HepG2 (cell line): Measurements from ENCODE around the gene DHX34. TPM values are rescaled to one million over a fixed set of nuclear protein-coding genes. Genes with fewer than 3 reads are reported as not detected.
A peak's percentile ranks its signal among the peaks of the same experiment; 100 is the strongest.

Experiments
- ATF7-NPFF ChIP-seq: sonication (generic); formaldehyde crosslinking; IDR thresholded peaks from 2 replicates; pipeline ENCODE4 v1.8.1; 2023; ENCODE audit warnings: mild to moderate bottlenecking, low read depth, missing genetic modification reagents, moderate library complexity
- KDM2A ChIP-seq: sonication (generic); formaldehyde crosslinking; IDR thresholded peaks from 2 replicates; pipeline ENCODE4 v1.4.0; 2020; ENCODE audit warnings: low read depth, missing genetic modification reagents, borderline replicate concordance
- MAFF ChIP-seq: IDR thresholded peaks from 2 replicates; pipeline ENCODE4 v1.6.1; 2011; ENCODE audit warnings: low read depth, low read length, improper control_type of control experiment
- MAFG ChIP-seq: sonication (generic); formaldehyde crosslinking; IDR thresholded peaks from 2 replicates; pipeline ENCODE4 v1.5.1; 2020; ENCODE audit warnings: mild to moderate bottlenecking, missing genetic modification reagents
- MED1 ChIP-seq: sonication (generic); formaldehyde crosslinking; IDR thresholded peaks from 2 replicates; pipeline ENCODE4 v1.4.0; 2020; ENCODE audit warnings: missing genetic modification reagents
- ONECUT2 ChIP-seq: sonication (generic); formaldehyde crosslinking; IDR thresholded peaks from 2 replicates; pipeline ENCODE4 v1.4.0; 2020; ENCODE audit warnings: missing genetic modification reagents
- SPEN ChIP-seq: sonication (generic); formaldehyde crosslinking; IDR thresholded peaks from 2 replicates; pipeline ENCODE4 v1.5.1; 2020; ENCODE audit warnings: low read depth, mild to moderate bottlenecking, missing genetic modification reagents
- STAG1 ChIP-seq: sonication (generic); formaldehyde crosslinking; IDR thresholded peaks from 2 replicates; pipeline ENCODE4 v1.4.0; 2020; ENCODE audit warnings: missing genetic modification reagents
- ZBTB8A ChIP-seq: sonication (generic); formaldehyde crosslinking; IDR thresholded peaks from 2 replicates; pipeline ENCODE4 v1.4.0; 2020; ENCODE audit warnings: mild to moderate bottlenecking, low read depth, missing genetic modification reagents, borderline replicate concordance
- ZNF335 ChIP-seq: sonication (generic); formaldehyde crosslinking; IDR thresholded peaks from 2 replicates; pipeline ENCODE4 v1.4.0; 2020; ENCODE audit warnings: missing genetic modification reagents
- ZNF432 ChIP-seq: sonication (generic); formaldehyde crosslinking; IDR thresholded peaks from 2 replicates; pipeline ENCODE4 v1.5.0; 2020; ENCODE audit warnings: missing genetic modification reagents, mild to moderate bottlenecking, borderline replicate concordance
- ZNF556 ChIP-seq: sonication (generic); formaldehyde crosslinking; IDR thresholded peaks from 2 replicates; pipeline ENCODE4 v1.4.0; 2020; ENCODE audit warnings: mild to moderate bottlenecking, missing genetic modification reagents, borderline replicate concordance
- ZNF605 ChIP-seq: sonication (generic); formaldehyde crosslinking; IDR thresholded peaks from 2 replicates; pipeline ENCODE4 v1.8.0; 2022; ENCODE audit warnings: mild to moderate bottlenecking, missing genetic modification reagents
- ZSCAN22 ChIP-seq: sonication (generic); formaldehyde crosslinking; IDR thresholded peaks from 2 replicates; pipeline ENCODE4 v1.4.0; 2020; ENCODE audit warnings: mild to moderate bottlenecking, missing genetic modification reagents
- polyA plus RNA-seq, 8 experiments: library from polyadenylated mRNA; depleted of rRNA in 3 of 8; stranded (reverse) in 7 of 8; unstranded in 1 of 8; fragments of >200 nt; fragmentation: Illumina TruSeq in 4 of 8; extraction: Trizol in 4 of 8; gene quantifications; 2 replicates each; pipeline versions ENCODE4 v1.2.1 to v1.2.3, GENCODE V29; 2011 to 2016; ENCODE audit warnings: low read depth in 4 of 8, missing spikeins in 1 of 8, mixed read lengths in 1 of 8; ENCODE audit not compliant: insufficient read depth in 1 of 8
- total RNA-seq, 5 experiments: library from RNA; depleted of rRNA; stranded (reverse); fragments of >200 nt; fragmentation: Illumina TruSeq; extraction: Trizol; gene quantifications; 2 replicates each; pipeline ENCODE4 v1.2.3, GENCODE V29; 2016; ENCODE audit warnings: low read depth in 1 of 5
- TF ChIP-seq, protein P1 (sequence below): sonication (generic); formaldehyde crosslinking; IDR thresholded peaks from 2 replicates; pipeline ENCODE4 v1.4.0; 2020; ENCODE audit warnings: low read depth, missing genetic modification reagents
- TF ChIP-seq, protein P2 (sequence below), 2 experiments: sonication (generic) in 1 of 2; formaldehyde crosslinking in 1 of 2; IDR thresholded peaks; 2 replicates each; pipeline versions ENCODE4 v1.4.0 to v1.6.1; 2018 to 2020; ENCODE audit warnings: missing genetic modification reagents in 2 of 2, borderline replicate concordance in 1 of 2, low read depth in 1 of 2, mild to moderate bottlenecking in 1 of 2, missing biosample characterization in 1 of 2
- TF ChIP-seq, protein P3 (sequence below): sonication (generic); formaldehyde crosslinking; IDR thresholded peaks from 2 replicates; pipeline ENCODE4 v1.4.0; 2020; ENCODE audit warnings: mild to moderate bottlenecking, missing genetic modification reagents, borderline replicate concordance
- TF ChIP-seq, protein P4 (sequence below): sonication (generic); formaldehyde crosslinking; IDR thresholded peaks from 2 replicates; pipeline ENCODE4 v1.8.0; 2022; ENCODE audit warnings: mild to moderate bottlenecking, missing genetic modification reagents, borderline replicate concordance

DHX34 gene
- total and polyA plus RNA-seq, 2 of the 13 experiments (the other 11 are each of a cell fraction or from before 2014, with no cell fraction given), result 9.2 to 12.0 TPM

DNA sequence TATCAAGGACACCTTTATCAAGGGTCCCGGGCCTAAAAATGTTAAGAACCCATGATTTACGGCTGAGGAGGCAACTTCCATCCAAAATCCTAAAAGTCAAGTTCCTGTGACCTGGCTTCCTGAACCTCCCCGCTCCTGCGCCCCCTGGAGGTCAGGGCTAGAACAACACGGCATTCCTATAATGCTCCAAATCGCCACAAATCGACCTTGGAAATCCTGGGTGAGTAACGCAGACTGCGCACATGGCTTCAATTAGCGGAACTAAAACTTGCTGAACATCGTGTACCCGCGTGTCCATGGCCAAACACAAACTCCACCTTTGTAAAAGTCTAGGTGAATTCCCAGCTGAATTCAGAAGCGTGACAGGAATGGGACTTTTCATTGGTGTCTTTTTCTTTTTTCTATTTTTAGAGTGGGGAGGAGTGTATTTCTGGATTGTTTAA is 43.8 kb upstream of the DHX34 start (continued):
- TF ChIP-seq, protein P1, sequence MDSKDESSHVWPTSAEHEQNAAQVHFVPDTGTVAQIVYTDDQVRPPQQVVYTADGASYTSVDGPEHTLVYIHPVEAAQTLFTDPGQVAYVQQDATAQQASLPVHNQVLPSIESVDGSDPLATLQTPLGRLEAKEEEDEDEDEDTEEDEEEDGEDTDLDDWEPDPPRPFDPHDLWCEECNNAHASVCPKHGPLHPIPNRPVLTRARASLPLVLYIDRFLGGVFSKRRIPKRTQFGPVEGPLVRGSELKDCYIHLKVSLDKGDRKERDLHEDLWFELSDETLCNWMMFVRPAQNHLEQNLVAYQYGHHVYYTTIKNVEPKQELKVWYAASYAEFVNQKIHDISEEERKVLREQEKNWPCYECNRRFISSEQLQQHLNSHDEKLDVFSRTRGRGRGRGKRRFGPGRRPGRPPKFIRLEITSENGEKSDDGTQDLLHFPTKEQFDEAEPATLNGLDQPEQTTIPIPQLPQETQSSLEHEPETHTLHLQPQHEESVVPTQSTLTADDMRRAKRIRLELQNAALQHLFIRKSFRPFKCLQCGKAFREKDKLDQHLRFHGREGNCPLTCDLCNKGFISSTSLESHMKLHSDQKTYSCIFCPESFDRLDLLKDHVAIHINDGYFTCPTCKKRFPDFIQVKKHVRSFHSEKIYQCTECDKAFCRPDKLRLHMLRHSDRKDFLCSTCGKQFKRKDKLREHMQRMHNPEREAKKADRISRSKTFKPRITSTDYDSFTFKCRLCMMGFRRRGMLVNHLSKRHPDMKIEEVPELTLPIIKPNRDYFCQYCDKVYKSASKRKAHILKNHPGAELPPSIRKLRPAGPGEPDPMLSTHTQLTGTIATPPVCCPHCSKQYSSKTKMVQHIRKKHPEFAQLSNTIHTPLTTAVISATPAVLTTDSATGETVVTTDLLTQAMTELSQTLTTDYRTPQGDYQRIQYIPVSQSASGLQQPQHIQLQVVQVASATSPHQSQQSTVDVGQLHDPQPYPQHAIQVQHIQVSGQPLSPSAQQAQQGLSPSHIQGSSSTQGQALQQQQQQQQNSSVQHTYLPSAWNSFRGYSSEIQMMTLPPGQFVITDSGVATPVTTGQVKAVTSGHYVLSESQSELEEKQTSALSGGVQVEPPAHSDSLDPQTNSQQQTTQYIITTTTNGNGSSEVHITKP (CRISPR knock-in tag), result peak; percentile 70
- TF ChIP-seq MAFF (peak; percentile 40; the same call in 1 of the 2 replicates), ATF7-NPFF (CRISPR knock-in tag) (no peak), ZNF556 (CRISPR knock-in tag) (0 out of 2 replicates have a peak, but pooled peaks have one; percentile 20), MAFG (CRISPR knock-in tag) (no peak), KDM2A (CRISPR knock-in tag) (peak; percentile 74), ZSCAN22 (CRISPR knock-in tag) (no peak), MED1 (CRISPR knock-in tag) (peak; percentile 66), ONECUT2 (no peak), SPEN (CRISPR knock-in tag) (peak; percentile 39; the same call in 1 of the 2 replicates), ZNF605 (0 out of 2 replicates have a peak, but pooled peaks have one; percentile 44), ZNF335 (CRISPR knock-in tag) (peak; percentile 58; the same call in 1 of the 2 replicates), STAG1 (CRISPR knock-in tag) (peak; percentile 47), ZNF432 (CRISPR knock-in tag) (no peak), ZBTB8A (CRISPR knock-in tag) (no peak)
- TF ChIP-seq, protein P2, sequence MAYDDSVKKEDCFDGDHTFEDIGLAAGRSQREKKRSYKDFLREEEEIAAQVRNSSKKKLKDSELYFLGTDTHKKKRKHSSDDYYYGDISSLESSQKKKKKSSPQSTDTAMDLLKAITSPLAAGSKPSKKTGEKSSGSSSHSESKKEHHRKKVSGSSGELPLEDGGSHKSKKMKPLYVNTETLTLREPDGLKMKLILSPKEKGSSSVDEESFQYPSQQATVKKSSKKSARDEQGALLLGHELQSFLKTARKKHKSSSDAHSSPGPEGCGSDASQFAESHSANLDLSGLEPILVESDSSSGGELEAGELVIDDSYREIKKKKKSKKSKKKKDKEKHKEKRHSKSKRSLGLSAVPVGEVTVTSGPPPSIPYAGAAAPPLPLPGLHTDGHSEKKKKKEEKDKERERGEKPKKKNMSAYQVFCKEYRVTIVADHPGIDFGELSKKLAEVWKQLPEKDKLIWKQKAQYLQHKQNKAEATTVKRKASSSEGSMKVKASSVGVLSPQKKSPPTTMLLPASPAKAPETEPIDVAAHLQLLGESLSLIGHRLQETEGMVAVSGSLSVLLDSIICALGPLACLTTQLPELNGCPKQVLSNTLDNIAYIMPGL (CRISPR knock-in tag; IDR thresholded peaks at IDR 0.05; ENCODE audit: borderline replicate concordance in 1 of 2, low read depth in 1 of 2), result peak; percentile 67 to 84; a peak in 3 of 4 replicates
- TF ChIP-seq, protein P3, sequence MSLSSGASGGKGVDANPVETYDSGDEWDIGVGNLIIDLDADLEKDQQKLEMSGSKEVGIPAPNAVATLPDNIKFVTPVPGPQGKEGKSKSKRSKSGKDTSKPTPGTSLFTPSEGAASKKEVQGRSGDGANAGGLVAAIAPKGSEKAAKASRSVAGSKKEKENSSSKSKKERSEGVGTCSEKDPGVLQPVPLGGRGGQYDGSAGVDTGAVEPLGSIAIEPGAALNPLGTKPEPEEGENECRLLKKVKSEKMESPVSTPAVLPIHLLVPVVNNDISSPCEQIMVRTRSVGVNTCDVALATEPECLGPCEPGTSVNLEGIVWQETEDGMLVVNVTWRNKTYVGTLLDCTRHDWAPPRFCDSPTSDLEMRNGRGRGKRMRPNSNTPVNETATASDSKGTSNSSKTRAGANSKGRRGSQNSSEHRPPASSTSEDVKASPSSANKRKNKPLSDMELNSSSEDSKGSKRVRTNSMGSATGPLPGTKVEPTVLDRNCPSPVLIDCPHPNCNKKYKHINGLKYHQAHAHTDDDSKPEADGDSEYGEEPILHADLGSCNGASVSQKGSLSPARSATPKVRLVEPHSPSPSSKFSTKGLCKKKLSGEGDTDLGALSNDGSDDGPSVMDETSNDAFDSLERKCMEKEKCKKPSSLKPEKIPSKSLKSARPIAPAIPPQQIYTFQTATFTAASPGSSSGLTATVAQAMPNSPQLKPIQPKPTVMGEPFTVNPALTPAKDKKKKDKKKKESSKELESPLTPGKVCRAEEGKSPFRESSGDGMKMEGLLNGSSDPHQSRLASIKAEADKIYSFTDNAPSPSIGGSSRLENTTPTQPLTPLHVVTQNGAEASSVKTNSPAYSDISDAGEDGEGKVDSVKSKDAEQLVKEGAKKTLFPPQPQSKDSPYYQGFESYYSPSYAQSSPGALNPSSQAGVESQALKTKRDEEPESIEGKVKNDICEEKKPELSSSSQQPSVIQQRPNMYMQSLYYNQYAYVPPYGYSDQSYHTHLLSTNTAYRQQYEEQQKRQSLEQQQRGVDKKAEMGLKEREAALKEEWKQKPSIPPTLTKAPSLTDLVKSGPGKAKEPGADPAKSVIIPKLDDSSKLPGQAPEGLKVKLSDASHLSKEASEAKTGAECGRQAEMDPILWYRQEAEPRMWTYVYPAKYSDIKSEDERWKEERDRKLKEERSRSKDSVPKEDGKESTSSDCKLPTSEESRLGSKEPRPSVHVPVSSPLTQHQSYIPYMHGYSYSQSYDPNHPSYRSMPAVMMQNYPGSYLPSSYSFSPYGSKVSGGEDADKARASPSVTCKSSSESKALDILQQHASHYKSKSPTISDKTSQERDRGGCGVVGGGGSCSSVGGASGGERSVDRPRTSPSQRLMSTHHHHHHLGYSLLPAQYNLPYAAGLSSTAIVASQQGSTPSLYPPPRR (CRISPR knock-in tag), result no peak
- TF ChIP-seq, protein P4, sequence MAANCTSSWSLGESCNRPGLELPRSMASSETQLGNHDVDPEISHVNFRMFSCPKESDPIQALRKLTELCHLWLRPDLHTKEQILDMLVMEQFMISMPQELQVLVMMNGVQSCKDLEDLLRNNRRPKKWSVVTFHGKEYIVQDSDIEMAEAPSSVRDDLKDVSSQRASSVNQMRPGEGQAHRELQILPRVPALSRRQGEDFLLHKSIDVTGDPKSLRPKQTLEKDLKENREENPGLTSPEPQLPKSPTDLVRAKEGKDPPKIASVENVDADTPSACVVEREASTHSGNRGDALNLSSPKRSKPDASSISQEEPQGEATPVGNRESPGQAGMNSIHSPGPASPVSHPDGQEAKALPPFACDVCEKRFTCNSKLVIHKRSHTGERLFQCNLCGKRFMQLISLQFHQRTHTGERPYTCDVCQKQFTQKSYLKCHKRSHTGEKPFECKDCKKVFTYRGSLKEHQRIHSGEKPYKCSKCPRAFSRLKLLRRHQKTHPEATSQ (CRISPR knock-in tag), result no peak
